ENCODE data around the gene MMP17. TPM values are rescaled to one million over a fixed set of nuclear protein-coding genes. Genes with fewer than 3 reads are reported as not detected.

The MMP17 gene
- polyA plus RNA-seq, 1 of the 3 experiments (the other 2 are of a cell fraction): 14.0 TPM

Small RNA genes lying within 50 kb of the gene (small RNA-seq; reads per million reads assigned to genes)
- gene RNA5SP378 (0 to 0.19 (median 0) reads per million in 7 experiments), gene RNU6-1017P (0 reads per million in 7 experiments)

Other genes with a start within 250 kb of the MMP17 start
- gene SFSWAP, start 117.3 kb upstream of the MMP17 start, polyA plus RNA-seq (2012; rRNA removed): 27.9 and 30.3 TPM in 2 replicates
- 6.0 and 10.7 TPM in 2 replicates for gene ULK1, start 66.2 kb downstream of the MMP17 start, polyA plus RNA-seq (2012; rRNA removed)
- 52.1 and 53.1 TPM in 2 replicates for gene PUS1, start 100.9 kb downstream of the MMP17 start, polyA plus RNA-seq (2012; rRNA removed)
- gene EP400, start 121.5 kb downstream of the MMP17 start, polyA plus RNA-seq (2012; rRNA removed): 5.4 and 7.0 TPM in 2 replicates